ENCODE data around the gene EFHD1. TPM values are rescaled to one million over a fixed set of nuclear protein-coding genes. Genes with fewer than 3 reads are reported as not detected.

EFHD1 gene
- total and polyA plus RNA-seq, 2 of the 13 experiments (the other 11 are each of a cell fraction or from before 2014, with no cell fraction given): 0.09 TPM; not detected in 1

DNA sequence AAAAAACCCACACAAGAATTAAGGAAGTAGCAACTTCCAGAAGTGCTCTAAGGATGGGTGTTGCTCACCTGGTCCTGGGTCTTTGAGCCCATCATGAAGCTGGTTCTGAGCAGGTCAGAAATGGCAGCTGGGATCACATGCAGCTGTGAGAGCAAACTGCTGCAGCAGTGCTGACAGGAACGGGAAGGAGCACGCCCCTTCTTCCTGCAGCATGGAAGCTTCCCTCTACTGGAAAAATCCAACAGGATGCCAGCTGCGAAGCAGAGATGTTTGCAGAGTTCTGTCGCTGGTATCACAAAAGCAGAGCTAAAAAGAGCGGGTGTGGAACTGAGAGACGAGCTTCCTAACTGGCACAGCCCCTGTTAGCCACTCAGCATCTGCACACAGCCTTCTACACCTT is 49.2 kb upstream of the EFHD1 start:
- Histone ChIP-seq H3K27ac (ENCODE audit: extremely low read length, insufficient read depth, low read length) (no peak overlapping the region), H2AFZ (ENCODE audit: low read length) (no peak overlapping the region), H3K27me3 (ENCODE audit: control insufficient read depth in 1 of 2, insufficient read depth in 2 of 2, low read length in 2 of 2) (no peaks in the 10 kb centered on the region), H3K9me3 (ENCODE audit: low read length) (no peaks in the 10 kb centered on the region), H4K20me1 (ENCODE audit: insufficient read depth, low read length) (no peaks in the 10 kb centered on the region), H3K4me2 (ENCODE audit: low read depth, low read length) (no peak overlapping the region), H3K9ac (ENCODE audit: insufficient read depth, low read depth, low read length) (no peak overlapping the region), H3K4me1 (ENCODE audit: insufficient read depth, low read length) (0 out of 2 replicates have a peak, but pooled peaks cover 6% of the 10 kb centered on the region), H3K4me3 (replicated peaks in 1 of 3; ENCODE audit: insufficient read depth in 1 of 3, low read depth in 2 of 3, low read length in 3 of 3) (no peak overlapping the region), H3K79me2 (ENCODE audit: insufficient read depth, low read length) (no peaks in the 10 kb centered on the region), H3K36me3 (replicated peaks in 1 of 2; ENCODE audit: control insufficient read depth in 1 of 2, insufficient read depth in 2 of 2, low read length in 2 of 2) (peaks cover 8 to 23% of the 10 kb centered on the region in 2 experiments)
- in situ Hi-C loops (cut with HindIII; ENCODE audit: extremely low pct_ligation_motif_present, low pct_unique_long_range_greater_than_20kb) (no loop called here), intact Hi-C loops (cut with micrococcal nuclease; ENCODE audit: unreplicated experiment) (no loop called here)
- TF ChIP-seq RFX3 (CRISPR knock-in tag; IDR thresholded peaks at IDR 0.05) (no peak), RBM22 (optimal IDR thresholded peaks at IDR 0.05; ENCODE audit: low read length) (peak; percentile 49)
- ChIA-PET POLR2A (no interaction called here), CTCF (ENCODE audit: low intra/inter-chr PET ratio, low total read pairs) (no interaction called here)
- FAIRE-seq (no peak), ATAC-seq (no peak), DNase-seq (ENCODE audit: low spot score) (no peak)
- 94% methylated on average over 6 of the region's 6 CpGs for WGBS (ENCODE audit: low lambda C conversion rate)
- BruUV-seq (replicated peaks): no TSS peak

DNA sequence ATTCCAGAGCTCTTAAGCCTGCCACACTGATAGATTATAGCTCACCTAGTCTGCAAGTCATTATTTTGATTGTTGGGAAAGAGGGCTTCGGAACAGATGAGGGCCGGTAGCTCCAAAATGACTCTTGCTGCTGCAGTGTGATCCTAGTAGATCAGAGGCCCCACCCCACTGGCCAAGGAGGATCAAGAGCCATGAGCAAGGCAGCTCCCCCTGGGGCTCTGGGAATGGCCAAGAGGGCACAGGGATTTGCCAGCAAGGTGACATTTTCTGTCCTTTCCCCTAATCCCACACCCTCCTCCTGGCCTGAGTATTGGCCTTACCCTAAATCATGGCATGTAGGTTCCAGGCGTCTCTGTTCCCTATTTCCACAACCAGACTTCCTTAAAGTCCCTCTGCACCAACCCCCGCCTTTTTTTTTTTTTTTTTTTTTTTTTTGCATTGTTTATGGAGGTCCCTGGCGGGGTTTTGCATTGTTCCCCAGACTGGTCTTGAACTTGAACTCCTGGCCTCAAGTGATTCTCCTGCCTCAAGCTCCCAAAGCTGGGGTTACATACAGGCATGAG is 46.4 kb upstream of the EFHD1 start:
- POLR2A ChIA-PET: no interaction called here
- H3K4me1 ChIP-seq (ENCODE audit: insufficient read depth, low read length): 0 out of 2 replicates have a peak, but pooled peaks cover 6% of the 10 kb centered on the region
- CTCF ChIA-PET (ENCODE audit: low intra/inter-chr PET ratio, low total read pairs): no interaction called here
- no peaks in the 10 kb centered on the region for H3K27me3 ChIP-seq (ENCODE audit: control insufficient read depth in 1 of 2, insufficient read depth in 2 of 2, low read length in 2 of 2)
- H3K79me2 ChIP-seq (ENCODE audit: insufficient read depth, low read length): no peaks in the 10 kb centered on the region
- no peak for ATAC-seq
- no peak for FAIRE-seq
- H3K9me3 ChIP-seq (ENCODE audit: low read length): no peaks in the 10 kb centered on the region
- H4K20me1 ChIP-seq (ENCODE audit: insufficient read depth, low read length): no peaks in the 10 kb centered on the region
- 87% methylated on average over 5 of the region's 5 CpGs for WGBS (ENCODE audit: low lambda C conversion rate)
- no peak overlapping the region for H3K4me3 ChIP-seq (replicated peaks in 1 of 3; ENCODE audit: insufficient read depth in 1 of 3, low read depth in 2 of 3, low read length in 3 of 3)
- H2AFZ ChIP-seq (ENCODE audit: low read length): no peak overlapping the region
- intact Hi-C loops (cut with micrococcal nuclease; ENCODE audit: unreplicated experiment): no loop called here
- H3K4me2 ChIP-seq (ENCODE audit: low read depth, low read length): no peak overlapping the region
- TF ChIP-seq, protein P1, sequence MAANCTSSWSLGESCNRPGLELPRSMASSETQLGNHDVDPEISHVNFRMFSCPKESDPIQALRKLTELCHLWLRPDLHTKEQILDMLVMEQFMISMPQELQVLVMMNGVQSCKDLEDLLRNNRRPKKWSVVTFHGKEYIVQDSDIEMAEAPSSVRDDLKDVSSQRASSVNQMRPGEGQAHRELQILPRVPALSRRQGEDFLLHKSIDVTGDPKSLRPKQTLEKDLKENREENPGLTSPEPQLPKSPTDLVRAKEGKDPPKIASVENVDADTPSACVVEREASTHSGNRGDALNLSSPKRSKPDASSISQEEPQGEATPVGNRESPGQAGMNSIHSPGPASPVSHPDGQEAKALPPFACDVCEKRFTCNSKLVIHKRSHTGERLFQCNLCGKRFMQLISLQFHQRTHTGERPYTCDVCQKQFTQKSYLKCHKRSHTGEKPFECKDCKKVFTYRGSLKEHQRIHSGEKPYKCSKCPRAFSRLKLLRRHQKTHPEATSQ (CRISPR knock-in tag; IDR thresholded peaks at IDR 0.05; ENCODE audit: borderline replicate concordance): no peak
- TF ChIP-seq PRPF4 (IDR thresholded peaks at IDR 0.05; ENCODE audit: low read depth, low read length, poor library complexity, severe bottlenecking): no peak
- TF ChIP-seq KMT2A (CRISPR knock-in tag; IDR thresholded peaks at IDR 0.05): no peak
- TF ChIP-seq MED13 (CRISPR knock-in tag; IDR thresholded peaks at IDR 0.05): no peak
- no peak for TF ChIP-seq SP4 (CRISPR knock-in tag; IDR thresholded peaks at IDR 0.05)
- no peak for TF ChIP-seq HNF4G (IDR thresholded peaks at IDR 0.05; ENCODE audit: borderline replicate concordance, low read depth, low read length)
- no peak for TF ChIP-seq HNF4G (CRISPR knock-in tag; IDR thresholded peaks at IDR 0.05; ENCODE audit: borderline replicate concordance, low read depth)
- no peak for TF ChIP-seq HES4 (CRISPR knock-in tag; IDR thresholded peaks at IDR 0.05; ENCODE audit: borderline replicate concordance)
- in situ Hi-C loops (cut with HindIII; ENCODE audit: extremely low pct_ligation_motif_present, low pct_unique_long_range_greater_than_20kb): no loop called here
- peaks cover 0 to 6% of the 10 kb centered on the region in 2 experiments; a peak in 2 of 5 replicates for H3K36me3 ChIP-seq (replicated peaks in 1 of 2; ENCODE audit: control insufficient read depth in 1 of 2, insufficient read depth in 2 of 2, low read length in 2 of 2)
- H3K27ac ChIP-seq (ENCODE audit: extremely low read length, insufficient read depth, low read length): no peak overlapping the region
- H3K9ac ChIP-seq (ENCODE audit: insufficient read depth, low read depth, low read length): no peak overlapping the region
- no TSS peak for BruUV-seq (replicated peaks)
- DNase-seq (ENCODE audit: low spot score): no peak

All from HepG2 (cell line).